K562 (cell line): ENCODE measurements around the gene GGTLC2. TPM values are rescaled to one million over a fixed set of nuclear protein-coding genes. Genes with fewer than 3 reads are reported as not detected.

ENCODE experiments used
- BRF2 ChIP-seq: IDR thresholded peaks from 3 replicates; pipeline ENCODE4 v1.6.1; 2011; ENCODE audit warnings: borderline replicate concordance, mild to moderate bottlenecking; ENCODE audit not compliant: insufficient read length, insufficient read depth
- FOXJ2 ChIP-seq: fragments of 200-800 bp; sonication (Bioruptor generic); IDR thresholded peaks from 2 replicates; pipeline ENCODE4 v1.6.1; 2016; ENCODE audit warnings: missing genetic modification characterization, missing compliant biosample characterization
- MECOM ChIP-seq: fragments of 250-450 bp; sonication (Bioruptor Pico); IDR thresholded peaks from 2 replicates; pipeline ENCODE4 v1.8.0; 2022; ENCODE audit warnings: inconsistent platforms
- NKRF ChIP-seq: fragments of 450-650 bp; IDR thresholded peaks from 2 replicates; pipeline ENCODE4 v1.6.1; 2016; ENCODE audit warnings: borderline replicate concordance
- SRSF7 ChIP-seq: fragments of 200-400 bp; formaldehyde crosslinking; optimal IDR thresholded peaks from 2 replicates; pipeline ENCODE3; 2017; ENCODE audit warnings: mild to moderate bottlenecking, low read depth, low read length
- ZNF512 ChIP-seq: IDR thresholded peaks from 2 replicates; pipeline ENCODE4 v1.6.1; 2016; ENCODE audit warnings: missing genetic modification characterization, missing compliant biosample characterization
- ZNF584 ChIP-seq: fragments of 200-800 bp; sonication (Bioruptor generic); IDR thresholded peaks from 2 replicates; pipeline ENCODE4 v1.6.1; 2016; ENCODE audit warnings: low read depth, mild to moderate bottlenecking, missing genetic modification characterization, missing compliant biosample characterization
- ZNF639 ChIP-seq, 2 experiments: fragments of 200-800 bp in 1 of 2; sonication (Bioruptor generic) in 1 of 2; sonication (generic) in 1 of 2; formaldehyde crosslinking in 1 of 2; IDR thresholded peaks in 1 of 2; conservative IDR thresholded peaks in 1 of 2; 2 replicates each; pipeline versions ENCODE4 v1.5.0 to v1.6.1; 2016 to 2020; ENCODE audit warnings: missing compliant biosample characterization in 1 of 2, missing genetic modification characterization in 1 of 2, missing genetic modification reagents in 1 of 2
- polyA plus RNA-seq, 8 experiments: library from polyadenylated mRNA; depleted of rRNA in 4 of 8; stranded (reverse) in 5 of 8; unstranded in 3 of 8; fragments of >200 nt; fragmentation: Nextera tagmentation in 2 of 8; fragmentation: Illumina TruSeq in 1 of 8; extraction: Ambion mirVana in 2 of 8; extraction: Trizol in 1 of 8; gene quantifications; 2 replicates each; pipeline versions ENCODE4 v1.2.1 to v1.2.3, GENCODE V29; 2011 to 2014; ENCODE audit warnings: inconsistent platforms in 1 of 8, missing spikeins in 1 of 8
- total RNA-seq, 7 experiments: library from RNA; depleted of rRNA in 6 of 7; stranded (reverse); fragments of >200 nt in 6 of 7; fragmentation: Illumina TruSeq in 2 of 7; extraction: Trizol in 2 of 7; gene quantifications; 2 replicates each; pipeline versions ENCODE4 v1.2.1 to v1.2.3, GENCODE V29; 2011 to 2021; ENCODE audit warnings: low replicate concordance in 1 of 7
- TF ChIP-seq, protein P1 (sequence below), 2 experiments: IDR thresholded peaks; 2 replicates each; pipeline ENCODE4 v1.6.1; 2012; ENCODE audit warnings: improper control_type of control experiment in 2 of 2, low read depth in 2 of 2, low read length in 2 of 2, borderline replicate concordance in 1 of 2
- TF ChIP-seq, protein P2 (sequence below): fragments of 250-450 bp; sonication (Bioruptor Pico); IDR thresholded peaks from 2 replicates; pipeline ENCODE4 v1.5.0; 2020; ENCODE audit warnings: mild to moderate bottlenecking

Gene GGTLC2
- total and polyA plus RNA-seq, 9 of the 15 experiments (the other 6 are each of a cell fraction or from before 2014, with no cell fraction given): not detected

- TF ChIP-seq, protein P1, sequence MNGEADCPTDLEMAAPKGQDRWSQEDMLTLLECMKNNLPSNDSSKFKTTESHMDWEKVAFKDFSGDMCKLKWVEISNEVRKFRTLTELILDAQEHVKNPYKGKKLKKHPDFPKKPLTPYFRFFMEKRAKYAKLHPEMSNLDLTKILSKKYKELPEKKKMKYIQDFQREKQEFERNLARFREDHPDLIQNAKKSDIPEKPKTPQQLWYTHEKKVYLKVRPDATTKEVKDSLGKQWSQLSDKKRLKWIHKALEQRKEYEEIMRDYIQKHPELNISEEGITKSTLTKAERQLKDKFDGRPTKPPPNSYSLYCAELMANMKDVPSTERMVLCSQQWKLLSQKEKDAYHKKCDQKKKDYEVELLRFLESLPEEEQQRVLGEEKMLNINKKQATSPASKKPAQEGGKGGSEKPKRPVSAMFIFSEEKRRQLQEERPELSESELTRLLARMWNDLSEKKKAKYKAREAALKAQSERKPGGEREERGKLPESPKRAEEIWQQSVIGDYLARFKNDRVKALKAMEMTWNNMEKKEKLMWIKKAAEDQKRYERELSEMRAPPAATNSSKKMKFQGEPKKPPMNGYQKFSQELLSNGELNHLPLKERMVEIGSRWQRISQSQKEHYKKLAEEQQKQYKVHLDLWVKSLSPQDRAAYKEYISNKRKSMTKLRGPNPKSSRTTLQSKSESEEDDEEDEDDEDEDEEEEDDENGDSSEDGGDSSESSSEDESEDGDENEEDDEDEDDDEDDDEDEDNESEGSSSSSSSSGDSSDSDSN (IDR thresholded peaks at IDR 0.05; ENCODE audit: borderline replicate concordance in 1 of 2, low read depth in 2 of 2, low read length in 2 of 2): 0 out of 4 replicates have a peak, but pooled peaks of 1 of the 2 experiments have one; percentile 61
- TF ChIP-seq ZNF512 (tag) (no peak), FOXJ2 (tag) (no peak), NKRF (no peak), ZNF639 (CRISPR knock-in tag; conservative IDR thresholded peaks at IDR 0.05 in 1 of 2, IDR thresholded peaks at IDR 0.05 in 1 of 2) (peak in 1 of 2 experiments; percentile 87; a peak in 1 of 4 replicates), SRSF7 (no peak), ZNF584 (CRISPR knock-in tag) (no peak), BRF2 (no peak), MECOM (CRISPR knock-in tag) (no peak)
- TF ChIP-seq, protein P2, sequence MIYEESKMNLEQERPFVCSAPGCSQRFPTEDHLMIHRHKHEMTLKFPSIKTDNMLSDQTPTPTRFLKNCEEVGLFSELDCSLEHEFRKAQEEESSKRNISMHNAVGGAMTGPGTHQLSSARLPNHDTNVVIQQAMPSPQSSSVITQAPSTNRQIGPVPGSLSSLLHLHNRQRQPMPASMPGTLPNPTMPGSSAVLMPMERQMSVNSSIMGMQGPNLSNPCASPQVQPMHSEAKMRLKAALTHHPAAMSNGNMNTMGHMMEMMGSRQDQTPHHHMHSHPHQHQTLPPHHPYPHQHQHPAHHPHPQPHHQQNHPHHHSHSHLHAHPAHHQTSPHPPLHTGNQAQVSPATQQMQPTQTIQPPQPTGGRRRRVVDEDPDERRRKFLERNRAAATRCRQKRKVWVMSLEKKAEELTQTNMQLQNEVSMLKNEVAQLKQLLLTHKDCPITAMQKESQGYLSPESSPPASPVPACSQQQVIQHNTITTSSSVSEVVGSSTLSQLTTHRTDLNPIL (CRISPR knock-in tag): no peak
These were observed 49.1 kb downstream of the GGTLC2 start (continued) for GRCh38 chr22:22693531-22693884.
